GM10266 (cell line): ENCODE results near the gene GPATCH2L.

Experiments used
- DNase-seq: peaks from one replicate; pipeline ENCODE4 v3.0.0; 2012; ENCODE audit errors: extremely low spot score
- CTCF ChIP-seq: IDR thresholded peaks from 2 replicates; pipeline ENCODE4 v1.5.1; 2012; ENCODE audit warnings: mild to moderate bottlenecking, low read depth; ENCODE audit not compliant: control insufficient read depth, insufficient read depth; ENCODE audit errors: missing control alignments

Gene GPATCH2L

GRCh38 chr14:76136476-76137110 lies 15.1 kb upstream of the GPATCH2L start:
- no peak for DNase-seq
- TF ChIP-seq CTCF, result no peak

- no peak for DNase-seq
These were observed 13.5 kb upstream of the GPATCH2L start for GRCh38 chr14:76138119-76138757.

GRCh38 chr14:76138758-76139723 lies 12.7 kb upstream of the GPATCH2L start:
- no peak for TF ChIP-seq CTCF
- DNase-seq, result no peak

More at GRCh38 chr14:76138119-76138757, 13.5 kb upstream of the GPATCH2L start:
- no peak for TF ChIP-seq CTCF

- no peak for DNase-seq
- TF ChIP-seq CTCF, result no peak
These were observed 8.1 kb upstream of the GPATCH2L start for GRCh38 chr14:76143642-76144041.

GRCh38 chr14:76146976-76147375 lies 4.7 kb upstream of the GPATCH2L start:
- TF ChIP-seq CTCF, result no peak
- DNase-seq, result no peak

- no peak for TF ChIP-seq CTCF
- no peak for DNase-seq
These were observed 2.5 kb upstream of the GPATCH2L start for GRCh38 chr14:76149196-76149595.
